GM19328 (cell line): ENCODE results near the gene TOR1A.

ENCODE experiments used
- ATAC-seq: cut with Tn5 transposase; IDR thresholded peaks from one replicate; pipeline ENCODE4 v1.9.1; 2021; ENCODE audit warnings: mild to moderate bottlenecking, moderate library complexity; ENCODE audit not compliant: unreplicated experiment

TOR1A gene, protein sequence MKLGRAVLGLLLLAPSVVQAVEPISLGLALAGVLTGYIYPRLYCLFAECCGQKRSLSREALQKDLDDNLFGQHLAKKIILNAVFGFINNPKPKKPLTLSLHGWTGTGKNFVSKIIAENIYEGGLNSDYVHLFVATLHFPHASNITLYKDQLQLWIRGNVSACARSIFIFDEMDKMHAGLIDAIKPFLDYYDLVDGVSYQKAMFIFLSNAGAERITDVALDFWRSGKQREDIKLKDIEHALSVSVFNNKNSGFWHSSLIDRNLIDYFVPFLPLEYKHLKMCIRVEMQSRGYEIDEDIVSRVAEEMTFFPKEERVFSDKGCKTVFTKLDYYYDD

DNA sequence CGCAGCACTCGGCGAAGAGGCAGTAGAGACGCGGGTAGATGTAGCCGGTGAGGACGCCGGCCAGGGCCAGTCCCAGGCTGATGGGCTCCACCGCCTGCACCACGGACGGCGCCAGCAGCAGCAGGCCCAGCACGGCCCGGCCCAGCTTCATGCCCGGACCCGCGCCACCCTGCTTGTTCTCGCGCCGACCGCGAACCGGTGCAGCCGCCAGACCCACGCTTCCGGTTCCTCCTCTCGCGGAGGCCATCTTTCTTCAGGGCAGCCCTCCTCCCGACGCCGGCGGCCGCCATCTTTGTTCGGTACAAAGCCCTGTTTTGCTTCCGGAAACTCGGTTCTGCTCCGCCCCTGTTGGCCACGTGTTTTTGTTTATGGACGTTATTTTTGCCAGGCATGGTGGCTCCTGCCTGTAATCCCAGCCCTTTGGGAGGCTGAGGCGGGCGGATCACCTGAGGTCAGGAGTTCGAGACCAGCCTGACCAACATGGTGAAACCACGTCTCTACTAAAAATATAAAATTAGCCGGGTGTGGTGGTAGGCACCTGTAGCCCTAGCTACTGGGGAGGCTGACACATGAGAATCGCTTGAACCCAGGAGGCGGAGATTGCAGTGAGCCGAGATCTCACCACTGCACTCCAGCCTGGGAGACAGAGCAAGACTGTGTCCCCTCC lies at the start of gene TOR1A:
TOR1A (minus strand) TSS at position 202 of the 667 bp plus-strand sequence; CDS start at position 151, 51 bp downstream.
- peak; percentile 80 for ATAC-seq

DNA sequence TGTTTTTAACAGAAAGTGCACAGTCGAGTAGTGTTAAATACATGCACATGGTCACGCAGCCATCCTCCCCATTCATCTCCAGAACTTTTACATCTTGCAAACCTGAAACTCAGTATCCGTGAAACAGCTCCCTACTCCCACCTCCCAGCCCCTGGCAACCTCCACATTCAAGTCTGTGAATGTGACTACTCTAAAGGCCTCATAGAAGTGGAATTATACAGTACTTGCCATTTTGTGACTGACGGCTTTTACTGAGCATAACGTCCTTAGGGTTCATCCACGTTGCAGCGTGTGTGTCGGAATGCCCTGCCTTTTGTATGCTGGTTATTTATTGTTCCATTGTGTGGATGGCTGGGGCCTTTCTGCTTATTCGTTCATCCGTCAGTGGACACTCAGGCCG lies 47.1 kb upstream of the TOR1A start:
- ATAC-seq, result no peak

DNA sequence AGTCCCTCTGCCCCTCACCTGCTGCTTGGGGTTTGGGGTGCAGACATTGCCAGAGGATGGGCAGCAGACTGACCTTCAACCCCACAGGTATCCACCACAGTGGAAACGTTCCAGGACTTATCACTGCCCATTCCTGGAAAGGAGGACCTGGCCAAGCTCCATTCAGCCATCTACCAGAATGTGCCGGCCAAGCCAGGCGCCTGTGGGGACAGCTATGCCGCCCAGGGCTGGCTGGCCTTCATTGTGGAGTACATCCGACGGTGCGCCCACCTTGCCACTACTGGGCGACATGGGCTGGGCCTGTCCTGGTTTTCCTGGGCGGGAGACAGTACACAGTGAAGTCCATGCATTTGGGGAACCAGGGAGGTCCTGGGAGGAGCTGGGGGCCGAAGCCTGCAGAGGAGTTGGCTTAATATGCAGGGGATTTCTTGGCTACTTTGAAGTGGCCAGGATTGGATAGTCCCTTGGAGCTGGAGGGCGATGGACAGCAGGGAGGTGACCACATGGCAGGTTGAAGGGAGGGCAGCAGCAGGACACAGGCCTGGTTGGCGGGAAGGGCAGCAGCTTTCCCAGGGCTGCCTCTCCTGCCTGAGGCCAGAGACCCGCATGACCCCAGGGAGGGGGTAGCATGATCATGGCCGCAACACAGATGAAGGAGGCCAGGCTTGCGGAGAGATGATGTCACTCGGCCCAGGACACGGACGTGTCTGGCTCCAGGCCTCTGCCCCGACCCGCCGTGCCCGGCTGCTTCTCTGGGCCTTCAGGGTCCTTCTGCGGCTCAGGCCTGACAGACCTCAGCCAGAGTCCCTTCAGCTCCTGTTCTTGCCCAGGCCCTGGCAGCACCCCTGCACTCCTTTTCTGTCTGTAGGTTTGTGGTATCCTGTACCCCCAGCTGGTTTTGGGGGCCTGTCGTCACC lies 45.9 kb upstream of the TOR1A start:
- ATAC-seq, result no peak

GRCh38 chr9:129868872-129869486 lies 45.0 kb upstream of the TOR1A start:
- ATAC-seq, result no peak

DNA sequence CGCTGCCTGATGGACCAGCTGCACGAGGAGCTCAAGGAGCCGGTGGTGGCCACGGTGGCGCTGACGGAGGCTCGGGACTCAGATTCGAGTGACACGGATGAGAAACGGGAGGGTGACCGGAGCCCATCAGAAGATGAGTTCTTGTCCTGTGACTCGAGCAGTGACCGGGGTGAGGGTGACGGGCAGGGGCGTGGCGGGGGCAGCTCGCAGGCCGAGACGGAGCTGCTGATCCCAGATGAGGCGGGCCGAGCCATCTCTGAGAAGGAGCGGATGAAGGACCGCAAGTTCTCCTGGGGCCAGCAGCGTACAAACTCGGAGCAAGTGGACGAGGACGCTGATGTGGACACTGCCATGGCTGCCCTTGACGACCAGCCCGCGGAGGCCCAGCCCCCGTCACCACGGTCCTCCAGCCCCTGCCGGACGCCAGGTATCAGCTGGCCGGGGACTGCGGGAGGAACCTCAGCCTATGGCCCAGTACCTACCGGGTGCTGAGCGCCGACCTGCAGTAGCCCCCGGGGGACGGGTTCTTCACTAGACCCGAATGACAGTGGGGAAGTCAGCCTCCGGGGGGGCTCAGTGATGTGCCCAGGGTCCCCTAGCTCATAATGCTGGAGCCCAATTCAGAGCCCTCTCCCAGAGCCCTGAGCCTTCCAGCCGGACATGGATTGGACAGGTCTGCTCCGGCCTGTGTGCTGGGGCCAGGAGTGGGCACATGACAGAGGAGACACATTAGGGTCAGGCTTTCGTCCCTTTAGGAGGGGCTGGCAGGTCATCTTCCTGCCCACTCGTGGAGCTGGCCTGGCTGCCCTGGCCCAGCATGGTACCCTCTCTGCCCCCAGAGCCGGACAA lies 44.3 kb upstream of the TOR1A start:
- ATAC-seq, result no peak

DNA sequence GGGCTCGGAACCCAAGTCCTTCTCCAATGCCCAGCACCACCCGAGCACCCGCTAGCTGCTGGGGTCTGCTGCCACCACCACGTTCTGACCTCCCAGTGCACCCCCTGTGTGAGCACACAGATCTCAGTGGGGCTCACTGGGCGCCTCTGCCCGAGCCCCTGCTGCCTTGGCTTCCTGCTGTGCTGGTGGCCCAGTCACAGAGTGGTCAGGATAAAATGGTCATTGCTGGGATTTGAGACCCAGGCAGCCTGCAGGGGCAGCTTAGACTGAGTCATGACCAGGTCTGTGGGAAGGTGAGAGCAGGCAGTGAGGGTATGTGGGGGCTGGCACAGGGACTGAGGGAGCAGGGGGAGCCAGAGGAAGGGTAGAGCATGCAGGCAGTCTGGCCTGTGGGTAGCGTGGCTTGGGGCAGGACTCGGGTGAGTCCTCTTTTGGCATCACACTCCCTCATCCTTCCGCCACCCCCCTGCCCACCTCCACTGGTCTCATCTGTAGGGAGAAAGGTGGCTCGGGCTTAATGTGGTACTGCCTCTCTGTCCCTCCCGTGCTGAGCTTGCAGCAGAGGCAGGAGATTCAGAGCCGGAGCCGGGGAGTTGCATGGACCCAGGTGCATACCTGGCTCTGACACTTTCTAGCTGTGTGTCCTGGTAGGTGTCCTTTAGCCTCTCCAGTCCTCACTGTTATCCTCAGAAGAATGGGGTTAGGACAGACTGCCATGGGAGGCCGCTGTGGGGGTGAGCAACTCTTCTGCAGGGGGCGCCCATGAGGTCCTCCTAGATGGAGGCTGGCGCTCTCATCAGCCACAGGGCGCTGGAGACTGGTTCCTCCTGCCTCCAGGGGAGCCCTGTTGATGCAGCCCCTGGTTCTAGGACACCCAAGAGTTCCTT lies 43.4 kb upstream of the TOR1A start:
- no peak for ATAC-seq

DNA sequence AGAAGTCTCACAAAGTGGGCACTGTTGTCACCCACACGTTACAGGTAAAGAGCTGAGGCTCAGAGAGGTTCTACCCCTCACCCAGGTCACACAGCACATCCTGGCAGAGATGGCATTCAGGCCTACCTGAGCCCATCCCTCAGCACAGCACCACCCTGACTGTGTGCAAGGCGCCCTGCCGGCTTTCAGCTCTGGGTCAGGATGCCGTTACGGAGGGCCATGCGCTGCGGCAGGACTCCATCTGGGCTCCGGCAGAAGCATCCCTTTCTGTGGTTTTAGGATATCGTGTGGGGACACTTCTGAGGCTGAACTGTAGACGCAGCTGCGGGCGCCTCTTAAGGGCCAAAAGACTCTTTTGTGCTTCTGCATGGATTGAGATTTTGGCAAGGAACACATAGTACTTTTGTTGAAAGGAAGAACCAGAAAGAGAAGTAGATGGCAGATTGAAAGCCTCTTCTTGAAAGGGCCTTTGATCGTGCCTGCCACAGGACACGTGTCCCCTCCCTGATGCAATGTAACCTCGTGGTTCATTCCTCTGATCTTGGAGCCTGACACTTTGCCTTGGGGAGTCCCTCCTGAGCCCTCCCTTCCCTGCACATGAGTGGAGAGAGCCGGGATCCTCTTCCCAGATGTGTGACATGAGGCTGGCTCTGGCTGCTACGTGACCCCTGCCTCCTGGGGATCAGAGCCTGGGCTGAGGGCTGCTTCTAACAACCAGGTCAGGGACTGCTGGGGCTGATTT lies 42.6 kb upstream of the TOR1A start:
- ATAC-seq, result no peak

GRCh38 chr9:129865668-129866320 lies 41.9 kb upstream of the TOR1A start:
- no peak for ATAC-seq

GRCh38 chr9:129864991-129865647 lies 41.2 kb upstream of the TOR1A start:
- no peak for ATAC-seq

DNA sequence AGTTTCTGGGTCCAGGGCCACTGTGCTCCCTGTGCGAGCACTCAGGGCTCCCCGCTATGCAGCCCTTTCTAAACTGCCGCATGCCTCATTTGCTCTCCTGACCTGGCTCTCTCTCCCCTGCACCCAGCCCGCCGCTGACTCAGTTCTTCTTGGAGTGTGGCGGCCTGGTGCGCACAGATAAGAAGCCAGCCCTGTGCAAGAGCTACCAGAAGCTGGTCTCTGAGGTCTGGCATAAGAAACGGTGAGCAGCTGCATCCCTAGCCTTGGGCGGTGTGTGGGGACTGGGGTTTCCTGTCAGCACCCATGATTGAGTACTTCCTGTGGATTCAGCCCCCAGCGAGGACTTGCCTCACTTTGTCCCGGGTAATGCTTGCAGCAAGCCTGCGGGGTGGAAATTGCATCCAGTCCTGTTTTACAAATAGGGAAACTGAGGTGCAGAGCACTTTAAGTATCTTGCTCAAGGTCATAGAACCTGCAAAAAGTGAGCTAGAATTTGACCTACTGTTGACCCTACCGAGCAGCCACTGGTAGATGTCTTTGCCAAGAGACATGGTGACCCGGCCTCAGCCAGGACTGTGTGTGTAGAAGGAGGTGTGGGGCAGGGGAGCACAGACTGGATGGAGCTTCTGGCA lies 39.2 kb upstream of the TOR1A start:
- ATAC-seq, result no peak

DNA sequence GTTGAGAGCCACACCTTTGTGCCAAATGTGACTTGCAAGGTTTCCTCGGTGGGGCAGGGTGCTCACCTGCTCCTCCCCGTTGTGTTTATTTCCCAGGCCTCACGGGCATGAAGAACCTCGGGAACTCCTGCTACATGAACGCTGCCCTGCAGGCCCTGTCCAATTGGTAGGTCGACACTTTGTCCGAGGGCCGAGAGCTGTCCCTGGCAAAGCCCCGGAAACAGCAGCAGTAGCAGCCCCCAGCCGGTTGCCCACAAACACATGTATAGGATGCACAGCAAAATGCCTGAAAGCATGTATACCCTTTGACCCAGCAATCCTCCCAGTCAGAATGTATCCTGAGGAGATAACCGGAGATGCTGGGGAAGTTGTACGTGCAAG lies 37.5 kb upstream of the TOR1A start:
- ATAC-seq, result no peak

- no peak for ATAC-seq
These were observed 36.9 kb upstream of the TOR1A start for GRCh38 chr9:129860653-129861446.

DNA sequence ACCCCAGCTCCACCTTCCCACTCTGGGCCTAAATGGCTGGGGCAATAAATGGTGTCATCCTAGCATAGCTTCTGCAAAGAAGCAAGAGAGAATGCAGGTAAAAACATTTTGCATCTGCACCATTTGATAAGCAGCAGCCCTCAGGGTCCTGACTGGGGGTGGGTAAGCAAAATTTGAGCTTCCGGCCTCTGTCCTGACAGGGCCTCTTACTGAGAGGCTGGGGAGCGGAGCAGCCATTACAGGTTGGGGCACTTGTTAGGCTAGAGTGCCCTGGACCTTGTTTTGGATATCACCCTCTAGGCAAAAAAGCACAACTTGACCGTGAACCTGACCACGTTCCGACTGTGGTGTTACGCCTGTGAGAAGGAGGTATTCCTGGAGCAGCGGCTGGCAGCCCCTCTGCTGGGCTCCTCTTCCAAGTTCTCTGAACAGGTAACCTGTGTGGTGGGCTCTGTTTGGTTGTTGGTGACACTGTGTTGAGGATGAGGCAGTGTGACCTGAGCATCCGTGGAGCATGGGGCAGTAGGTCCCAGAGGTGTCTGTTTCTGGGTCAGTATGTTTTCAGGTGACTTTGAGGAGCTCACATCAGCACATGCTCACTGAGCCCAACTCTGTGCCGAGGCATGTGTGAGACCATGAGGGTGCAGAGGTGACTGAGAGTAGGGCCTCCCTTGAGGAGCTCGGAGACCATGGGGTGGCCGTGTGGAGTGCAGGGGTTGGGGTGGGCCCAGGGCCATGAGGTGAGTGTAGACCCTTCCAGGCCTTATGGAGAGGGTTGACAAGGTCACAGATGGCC lies 34.4 kb upstream of the TOR1A start:
- no peak for ATAC-seq

DNA sequence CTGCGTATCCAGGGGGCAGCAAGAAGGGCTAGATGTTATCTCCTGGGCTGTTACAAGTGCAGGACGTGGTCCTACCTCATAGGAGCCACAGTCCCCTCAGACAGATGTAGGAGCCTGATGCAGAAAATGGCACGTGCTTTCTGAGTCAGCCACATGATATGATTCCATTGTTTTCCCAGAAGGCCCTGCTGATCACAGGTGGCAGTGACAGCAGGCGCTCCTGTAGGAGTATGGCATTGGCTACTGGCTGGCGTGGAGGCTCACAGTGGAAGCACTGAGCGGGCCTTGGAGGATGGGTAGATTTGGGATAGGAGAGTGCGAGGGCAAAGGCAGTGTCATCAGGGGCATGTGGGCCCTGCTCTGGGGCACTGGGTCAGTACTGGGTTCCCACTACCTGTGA lies 33.3 kb upstream of the TOR1A start:
- ATAC-seq, result no peak

- no peak for ATAC-seq
These were observed 30.7 kb upstream of the TOR1A start for GRCh38 chr9:129854588-129855110.
